SHP77 treated with DMSO at 0.1 percent for 48 hours (cell line): ENCODE measurements around the gene NQO2.
"Not testable (repeated sequence)": the region's sequence is repeated elsewhere in the genome, so short reads cannot be mapped to it uniquely, and the experiment has no call there.

Experiments
- DNase-seq: peaks from one replicate; lab custom pipeline; 2025; lab: John Stamatoyannopoulos, UW

NQO2 gene

DNA sequence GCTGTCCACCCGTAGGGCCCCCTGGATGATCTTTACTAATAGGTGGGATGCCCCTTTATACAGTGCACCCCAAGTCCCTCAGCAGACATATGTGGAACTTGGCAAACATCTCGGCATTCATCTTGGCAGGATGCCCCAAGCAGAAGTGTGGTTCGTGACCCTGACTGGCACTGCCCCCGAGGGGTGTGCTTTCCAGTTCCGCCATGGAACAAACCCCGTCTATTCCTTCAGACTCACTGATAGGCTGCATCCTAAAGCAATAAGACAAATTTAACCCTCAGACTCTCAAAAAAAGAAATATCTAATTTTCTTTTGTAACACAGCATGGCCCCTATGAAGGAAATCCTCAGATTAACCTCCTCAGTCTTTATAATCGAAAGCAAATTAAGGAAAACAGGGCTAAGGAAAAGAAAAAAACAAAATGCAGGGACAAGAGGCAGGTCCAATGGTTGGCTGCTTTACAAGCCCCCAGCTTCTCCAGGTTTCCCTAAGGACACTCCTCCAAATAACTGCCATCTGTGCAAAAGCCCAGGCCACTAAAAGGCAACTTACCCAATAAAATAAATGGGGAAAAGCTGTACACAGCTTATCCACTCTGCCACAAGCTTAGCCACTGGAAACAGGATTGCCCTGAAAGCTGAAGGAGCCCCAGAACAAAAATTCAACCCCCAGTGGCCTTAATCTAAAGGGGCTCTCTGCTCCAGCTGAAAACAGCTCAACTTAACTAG is 38.1 kb downstream of the NQO2 start:
- no peak for DNase-seq

DNA sequence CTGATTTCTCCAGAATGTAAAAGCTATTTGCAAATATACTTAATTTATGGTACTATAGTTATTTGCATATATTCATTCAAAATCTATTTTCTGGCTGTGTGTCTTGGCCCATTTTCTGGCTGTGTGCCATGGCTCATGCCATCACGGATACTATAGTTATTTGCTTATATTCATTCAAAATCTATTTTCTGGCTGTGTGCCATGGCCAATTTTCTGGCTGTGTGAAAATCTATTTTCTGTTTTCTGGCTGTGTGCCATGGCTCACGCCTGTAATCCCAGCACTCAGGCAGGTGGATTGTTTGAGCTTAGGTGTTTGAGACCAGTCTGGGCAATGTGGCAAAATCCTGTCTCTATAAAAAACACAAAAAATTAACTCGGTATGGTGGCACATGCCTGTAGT is 39.7 kb downstream of the NQO2 start:
- no peak for DNase-seq

DNA sequence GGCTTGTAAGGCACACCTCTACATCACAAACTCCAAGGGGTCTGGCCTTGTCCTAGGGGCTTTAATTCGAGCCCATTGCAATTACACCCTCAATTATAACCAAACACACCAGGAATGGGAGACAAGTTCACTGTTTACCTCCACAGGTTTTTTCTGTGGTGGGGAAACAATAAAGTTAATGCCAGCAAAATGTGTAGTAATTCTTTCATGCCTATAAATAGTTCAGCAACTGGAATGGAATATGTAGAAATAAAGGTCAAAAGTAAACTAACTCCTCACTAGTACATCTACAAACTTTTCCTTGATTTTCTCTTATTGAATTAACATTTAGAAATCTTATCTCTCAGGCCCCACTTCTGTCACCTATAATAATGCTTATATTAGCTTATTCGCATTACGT is 41.5 kb downstream of the NQO2 start:
- DNase-seq, result no peak

DNA sequence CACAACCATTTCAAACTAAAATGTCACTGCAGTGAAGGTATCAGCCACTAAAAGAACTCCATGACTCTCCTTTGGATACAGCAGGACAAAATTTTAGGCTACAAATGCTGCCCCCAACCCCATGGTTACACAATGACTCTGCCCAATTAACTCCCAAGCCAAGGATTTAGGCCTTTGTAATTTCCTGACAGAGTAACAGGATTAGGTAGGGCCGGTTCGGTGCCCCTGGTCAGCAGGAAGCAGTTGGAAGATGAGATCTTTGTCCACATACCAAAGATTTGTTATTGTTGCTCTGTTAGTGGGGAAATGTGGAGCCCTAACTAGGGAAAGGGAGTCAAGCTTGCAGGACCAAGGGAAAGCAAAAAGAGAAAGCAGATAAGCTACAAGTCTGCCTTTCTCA is 41.9 kb downstream of the NQO2 start:
- DNase-seq, result no peak

DNA sequence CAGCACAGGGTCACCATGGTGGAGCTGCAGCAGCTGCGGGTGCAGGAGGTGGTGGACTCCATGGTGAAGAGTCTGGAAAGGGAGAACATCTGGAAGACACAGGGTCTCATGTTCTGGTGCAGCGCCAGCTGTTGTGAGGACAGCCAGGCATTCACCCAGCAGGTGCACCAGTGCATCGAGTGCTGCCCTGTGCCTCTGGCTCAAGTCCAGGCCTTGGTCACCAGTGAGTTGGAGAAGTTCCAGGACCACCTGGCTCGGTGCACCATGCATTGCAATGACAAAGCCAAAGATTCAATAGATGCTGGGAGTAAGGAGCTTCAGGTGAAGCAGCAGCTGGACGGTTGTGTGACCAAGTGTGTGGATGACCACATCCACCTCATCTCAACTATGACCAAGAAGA is 45.7 kb downstream of the NQO2 start:
- DNase-seq, result peak; percentile 55

DNA sequence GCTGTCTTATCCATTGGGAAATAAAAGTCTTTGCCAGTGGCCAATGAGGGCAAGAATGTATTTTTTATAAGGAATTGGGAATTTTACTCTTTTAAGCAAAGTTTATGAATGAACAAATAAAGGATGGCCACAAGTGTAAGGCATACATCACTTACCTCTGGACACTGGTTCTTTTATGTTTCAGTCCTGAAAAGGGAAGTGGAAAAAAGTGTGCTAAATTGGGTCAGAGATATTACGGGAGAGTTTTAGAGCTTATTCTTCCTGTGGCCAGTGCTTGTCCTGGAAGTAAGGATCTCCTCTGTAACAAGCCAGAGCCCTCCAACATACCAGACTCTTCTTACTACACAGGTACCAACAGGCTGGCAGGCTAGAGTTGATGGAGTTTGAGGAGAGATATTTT is 46.1 kb downstream of the NQO2 start:
- no peak for DNase-seq

DNA sequence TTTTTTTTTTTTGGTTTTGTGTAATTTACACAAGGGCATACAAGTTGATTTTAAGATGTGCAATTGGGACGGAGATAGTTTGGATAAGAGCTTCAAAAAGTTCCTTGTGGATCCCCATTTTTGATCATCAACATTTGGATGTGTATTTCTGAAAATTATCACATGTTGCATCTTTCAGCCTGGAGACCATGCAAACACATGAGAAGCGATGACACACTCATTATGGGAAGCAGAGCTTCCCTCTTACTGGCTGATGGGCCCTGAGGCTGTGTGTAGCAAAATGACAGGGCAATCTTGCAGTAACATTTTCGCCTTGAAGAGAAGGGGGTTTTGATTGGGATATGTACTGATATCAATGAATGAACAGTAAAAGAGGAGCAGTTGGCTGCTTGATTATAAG is 46.6 kb downstream of the NQO2 start:
- DNase-seq, result no peak

DNA sequence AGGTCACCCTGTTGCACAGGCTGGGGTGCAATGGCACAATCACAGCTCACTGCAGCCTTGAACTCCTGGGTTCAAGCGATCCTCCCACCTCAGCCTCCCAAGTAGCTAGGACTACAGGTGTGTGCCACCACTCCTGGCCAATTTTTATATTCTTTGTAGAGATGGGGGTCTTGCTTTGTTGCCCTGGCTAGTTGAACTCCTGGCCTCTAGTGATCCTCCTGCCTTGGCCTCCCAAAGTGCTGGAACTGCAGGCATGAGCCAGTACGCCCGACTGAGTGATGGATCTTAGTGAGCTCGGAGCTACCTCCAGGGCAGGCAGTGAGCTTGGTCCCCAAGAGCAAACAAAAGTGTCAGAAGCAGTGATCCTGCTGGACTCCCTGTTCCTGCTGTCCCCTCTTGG is 48.3 kb downstream of the NQO2 start:
- not testable (repeated sequence) for DNase-seq

DNA sequence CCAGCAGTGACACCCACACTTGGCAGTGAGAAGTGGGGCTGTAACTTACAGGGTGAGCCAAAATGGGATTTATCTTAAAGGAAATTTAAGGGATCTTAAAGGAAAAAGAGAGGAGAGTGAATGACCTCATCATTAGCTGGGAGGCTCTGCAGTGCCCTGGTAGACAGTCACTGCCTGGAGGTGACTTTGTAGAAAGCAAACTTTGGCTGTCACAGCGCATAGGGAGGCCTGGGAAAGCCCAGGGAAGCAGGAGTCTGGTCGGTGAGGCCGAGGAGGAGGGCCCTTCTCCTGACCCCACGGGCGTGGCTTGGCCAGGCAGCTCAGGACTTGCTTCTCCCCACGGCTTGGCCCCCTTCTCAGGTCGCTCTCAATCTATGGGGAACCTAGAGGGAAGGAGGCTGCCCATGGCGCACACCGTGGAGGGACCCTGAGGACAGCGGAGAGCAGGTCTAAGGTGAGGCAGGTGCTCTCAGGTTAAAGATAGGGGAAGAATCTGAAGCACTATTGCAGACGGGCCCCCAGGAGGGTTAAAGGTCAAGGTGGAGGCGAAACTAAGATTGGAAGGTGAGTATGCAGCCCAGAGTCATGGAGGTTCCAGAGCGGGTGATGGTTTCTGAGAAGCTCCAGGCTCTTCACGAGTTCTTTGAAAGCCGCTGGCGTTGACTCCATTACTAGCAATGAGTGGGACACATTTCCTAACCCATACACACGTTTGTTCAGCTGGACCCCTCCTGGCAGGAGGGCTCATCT is 53.0 kb downstream of the NQO2 start:
- DNase-seq, result no peak

DNA sequence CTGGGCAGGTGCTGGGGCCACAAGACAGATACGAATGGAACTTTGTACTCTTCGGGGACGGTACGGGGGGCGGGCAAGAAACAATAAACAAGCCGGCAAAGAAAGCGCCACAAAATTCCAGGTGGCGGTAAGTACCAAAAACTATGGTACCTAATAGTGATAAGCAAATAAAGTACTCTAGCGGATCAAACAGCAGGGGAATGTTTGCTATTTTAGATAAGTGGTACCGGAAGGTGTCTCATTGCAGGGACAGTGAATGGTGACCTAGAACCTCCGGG is 53.5 kb downstream of the NQO2 start:
- no peak for DNase-seq

DNA sequence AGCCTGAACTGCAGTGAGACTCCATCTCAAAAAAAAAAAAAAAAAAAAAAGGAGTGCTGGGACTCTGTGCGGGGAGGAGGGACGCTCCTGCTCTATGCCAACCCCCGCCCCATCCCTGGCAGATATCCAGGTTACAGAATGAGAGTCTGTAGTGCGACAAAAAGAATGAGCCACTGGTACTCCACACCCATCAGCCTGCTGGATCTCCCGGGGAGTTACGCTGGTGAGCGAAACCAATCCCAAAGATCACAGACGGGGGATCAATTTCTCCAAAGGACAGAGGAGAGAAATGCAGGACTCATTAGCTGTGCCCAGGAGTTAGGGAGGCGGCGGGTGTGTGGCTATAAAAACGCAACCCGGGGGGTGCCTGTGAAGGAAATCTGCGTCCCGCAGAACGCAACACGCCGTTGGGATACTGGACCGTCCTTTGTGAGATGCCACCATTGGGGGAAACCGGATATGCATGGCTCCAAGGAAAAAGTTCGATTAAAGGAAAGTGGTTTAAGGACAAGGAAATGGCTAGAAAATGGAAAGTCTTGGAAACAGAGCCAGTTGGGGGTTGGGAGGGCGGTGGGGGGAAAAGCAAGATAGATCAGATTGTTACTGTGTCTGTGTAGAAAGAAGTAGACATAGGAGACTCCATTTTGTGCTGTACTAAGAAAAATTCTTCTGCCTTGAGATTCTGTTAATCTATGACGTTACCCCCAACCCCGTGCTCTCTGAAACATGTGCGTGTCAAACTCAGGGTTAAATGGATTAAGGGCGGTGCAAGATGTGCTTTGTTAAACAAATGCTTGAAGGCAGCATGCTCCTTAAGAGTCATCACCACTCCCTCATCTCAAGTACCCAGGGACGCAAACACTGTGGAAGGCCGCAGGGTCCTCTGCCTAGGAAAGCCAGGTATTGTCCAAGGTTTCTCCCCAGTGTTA is 54.8 kb downstream of the NQO2 start:
- not testable (repeated sequence) for DNase-seq

DNA sequence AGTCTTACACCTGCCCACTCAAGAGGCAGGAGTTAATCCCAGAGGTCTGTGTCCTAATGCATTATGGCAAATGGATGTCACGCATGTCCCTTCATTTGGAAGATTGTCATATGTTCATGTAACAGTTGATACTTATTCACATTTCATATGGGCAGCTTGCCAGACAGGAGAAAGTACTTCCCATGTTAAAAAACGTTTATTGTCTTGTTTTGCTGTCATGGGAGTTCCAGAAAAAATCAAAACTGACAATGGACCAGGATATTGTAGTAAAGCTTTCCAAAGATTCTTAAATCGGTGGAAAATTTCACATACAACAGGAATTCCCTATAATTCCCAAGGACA is 55.4 kb downstream of the NQO2 start:
- not testable (repeated sequence) for DNase-seq

DNA sequence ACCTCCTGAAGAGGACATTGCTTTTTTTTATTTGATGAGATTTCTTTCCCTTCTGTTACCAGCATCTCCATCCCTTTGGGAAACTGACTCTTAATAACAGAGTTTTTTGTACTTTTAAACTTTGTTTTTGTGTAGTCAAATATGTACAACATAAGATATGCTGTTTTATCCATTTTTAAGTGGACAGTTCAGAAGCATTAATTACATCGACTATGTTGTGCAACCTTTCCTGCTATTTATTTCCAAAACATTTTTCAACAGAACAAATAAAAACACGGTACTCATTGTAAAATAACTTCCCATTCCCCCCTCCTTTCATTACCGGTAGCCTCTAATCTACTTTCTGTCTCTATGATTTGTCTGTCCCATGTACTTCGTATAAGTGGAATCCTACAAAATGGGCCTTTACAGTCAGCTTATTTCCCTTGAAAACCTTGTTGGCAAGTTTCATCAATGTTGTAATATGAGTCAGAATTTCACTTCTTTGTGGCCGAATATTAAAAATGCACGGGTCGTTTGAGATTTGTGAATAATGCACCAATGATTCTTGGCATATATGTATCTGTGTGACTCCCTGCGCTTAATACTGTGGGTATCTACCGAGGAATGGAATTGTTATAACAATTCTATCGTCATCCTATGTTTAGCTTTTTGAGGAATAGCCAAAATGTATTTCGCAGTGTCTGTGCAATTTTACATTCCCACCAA is 57.5 kb downstream of the NQO2 start:
- DNase-seq, result no peak

DNA sequence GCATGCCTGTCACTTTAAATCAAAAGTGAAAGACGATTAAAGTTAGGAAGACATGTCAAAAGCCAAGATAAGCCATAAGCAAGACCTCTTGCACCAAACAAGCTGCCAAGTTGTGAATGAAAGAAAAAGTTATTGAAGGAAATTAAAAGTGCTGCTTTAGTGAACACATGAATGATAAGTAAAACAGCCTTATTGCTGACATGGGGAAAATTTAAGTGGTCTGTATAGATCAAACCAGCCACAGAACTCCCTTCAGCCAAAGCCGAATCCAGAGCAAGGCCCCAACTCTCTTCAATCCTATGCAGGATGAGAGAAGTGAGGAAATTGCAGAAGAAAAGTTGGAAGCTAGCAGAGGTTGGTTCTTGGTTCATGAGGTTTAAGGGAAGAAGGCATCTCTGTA is 59.3 kb downstream of the NQO2 start:
- DNase-seq, result no peak

DNA sequence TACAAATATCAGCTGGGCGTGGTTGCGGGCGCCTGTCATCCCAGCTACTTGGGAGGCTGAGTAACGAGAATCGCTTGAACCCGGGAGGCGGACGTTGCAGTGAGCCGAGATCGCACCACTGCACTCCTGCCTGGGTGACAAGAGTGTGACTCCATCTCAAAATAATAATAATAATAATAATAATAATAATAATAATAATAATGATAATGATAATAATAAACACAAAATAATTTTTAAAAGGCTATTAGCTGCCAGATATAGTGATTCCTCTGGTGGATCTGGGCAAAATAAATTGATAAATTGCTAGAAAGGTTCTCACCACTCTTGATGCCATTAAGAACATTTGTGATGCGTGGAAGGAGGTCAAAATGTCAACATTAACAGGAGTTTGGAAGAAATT is 60.4 kb downstream of the NQO2 start:
- DNase-seq, result not testable (repeated sequence)

DNA sequence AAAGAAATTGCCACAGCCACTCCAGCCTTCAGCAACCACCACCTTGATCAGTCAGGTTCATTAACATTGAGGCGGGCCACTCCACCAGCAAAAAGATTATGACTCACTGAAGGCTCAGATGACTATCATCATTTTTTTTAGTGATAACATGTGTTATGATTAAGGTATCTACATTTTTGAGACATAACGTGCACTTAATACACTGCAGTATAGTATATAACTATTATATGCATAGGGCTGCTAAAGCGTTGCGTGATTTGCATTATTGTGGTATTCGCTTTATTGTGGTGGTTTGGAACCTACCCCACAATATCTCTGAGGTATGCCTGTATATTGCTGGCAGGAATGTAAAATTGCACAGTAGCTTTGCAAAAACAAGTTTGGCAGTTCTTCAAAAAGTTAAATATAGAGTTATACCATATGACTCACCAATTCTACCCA is 61.8 kb downstream of the NQO2 start:
- no peak for DNase-seq

DNA sequence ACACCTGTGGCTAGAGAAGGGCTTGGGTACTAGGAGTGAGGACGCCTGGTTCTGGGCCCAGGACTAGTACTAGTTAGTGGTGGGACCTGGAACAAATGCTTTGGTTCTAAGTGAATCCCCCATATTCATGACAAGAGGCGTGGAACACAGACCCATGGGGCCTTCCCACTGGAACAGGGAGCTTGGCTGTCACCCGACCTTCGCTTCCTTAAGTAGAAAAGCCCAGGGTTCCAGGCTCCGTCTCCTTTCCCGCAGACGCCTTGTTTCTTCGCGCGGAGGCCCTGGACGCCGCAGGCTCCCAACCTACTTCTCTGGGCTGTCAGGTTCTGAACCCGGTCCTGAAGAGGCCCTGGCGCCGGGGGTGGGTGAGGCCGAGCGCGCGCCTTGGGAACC is 63.6 kb downstream of the NQO2 start:
- not testable (repeated sequence) for DNase-seq

DNA sequence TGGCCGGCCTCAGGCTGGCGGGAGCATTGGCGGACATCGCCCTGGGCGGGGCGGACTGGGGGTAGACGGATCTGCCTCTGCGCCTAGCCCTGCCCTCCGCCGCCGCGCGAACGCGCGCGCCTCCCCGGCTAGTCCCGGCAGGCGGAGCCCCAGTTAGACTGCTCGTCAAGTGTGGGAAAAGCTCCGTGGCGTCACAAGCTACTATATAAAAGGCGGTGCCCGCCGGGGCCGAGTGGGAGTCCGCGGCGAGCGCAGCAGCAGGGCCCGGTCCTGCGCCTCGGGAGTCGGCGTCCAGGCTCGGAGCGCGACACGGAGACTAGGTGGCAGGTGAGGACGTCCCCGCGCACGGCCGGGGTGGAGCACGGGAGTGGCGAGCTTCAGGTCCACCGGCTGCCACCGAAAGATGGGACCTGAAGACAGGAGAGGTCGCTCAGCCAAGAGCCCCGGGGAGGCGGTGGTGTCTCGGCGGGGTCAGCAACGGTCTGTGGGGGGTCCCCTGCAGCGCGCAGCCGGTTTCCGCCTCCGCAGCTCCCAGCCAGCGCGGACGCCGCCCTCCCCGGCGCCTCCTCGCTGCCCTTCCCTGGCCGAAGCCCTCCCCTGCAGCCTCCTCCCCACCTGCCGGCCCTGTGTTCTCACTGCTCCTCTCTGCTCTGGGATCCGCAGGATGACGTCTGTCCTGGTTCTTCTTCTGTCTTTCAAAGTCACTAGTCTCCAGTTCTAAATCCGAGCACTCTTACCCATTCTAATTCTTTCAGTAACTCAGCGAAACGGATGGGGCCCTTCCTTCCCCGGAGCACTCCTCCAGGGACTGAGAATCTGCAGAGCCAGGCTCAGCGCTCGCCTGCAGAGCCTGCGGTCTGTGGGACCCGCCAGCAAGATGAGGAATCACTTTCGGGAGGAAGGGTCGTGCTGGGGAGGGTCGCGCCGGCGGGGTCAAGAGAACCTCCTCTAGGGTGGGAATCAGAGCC is 64.3 kb downstream of the NQO2 start:
- DNase-seq, result peak; percentile 48

DNA sequence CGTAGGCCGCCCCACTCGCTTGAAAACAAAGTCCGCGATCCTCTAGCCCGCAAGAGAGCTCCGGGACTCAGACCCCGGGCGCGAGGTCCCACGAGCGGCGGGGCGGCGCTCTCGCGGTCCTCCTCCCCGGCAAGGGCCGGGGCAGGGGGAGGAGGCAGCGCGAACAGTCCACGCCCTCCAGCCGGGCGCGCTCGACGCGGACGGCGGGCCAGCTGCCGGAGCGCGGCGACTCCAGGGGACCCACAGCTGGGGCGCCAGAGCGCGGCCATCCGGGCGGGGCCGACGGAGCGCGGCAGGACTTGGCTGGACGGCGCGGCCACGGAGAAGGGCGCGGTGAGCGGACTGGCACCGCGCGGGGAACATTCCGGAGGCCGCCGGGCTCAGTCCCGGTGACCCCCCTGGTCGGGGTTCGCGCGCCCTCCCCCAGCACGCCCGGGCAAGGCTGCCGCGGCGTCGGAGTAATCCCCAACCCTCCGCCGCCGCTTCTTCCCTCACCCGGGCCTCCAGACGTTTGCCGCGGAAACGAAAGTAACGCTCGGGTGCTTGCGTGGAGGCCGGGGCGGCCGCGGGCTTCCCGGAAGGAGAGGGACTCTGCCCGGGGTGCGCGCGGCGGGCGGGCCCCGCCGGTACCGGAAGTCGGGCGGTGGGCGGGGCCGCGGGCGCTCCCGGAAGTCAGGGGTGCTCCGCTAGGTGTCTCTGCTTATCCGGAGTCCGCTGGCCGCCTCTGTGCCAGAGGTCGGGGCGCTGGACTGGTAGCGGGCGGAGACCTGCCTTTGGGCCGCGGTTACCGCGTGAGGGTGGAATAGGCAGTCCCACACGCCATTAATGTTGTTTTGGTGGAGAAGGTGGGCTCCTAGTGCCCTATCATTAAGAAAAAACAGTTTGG is 68.9 kb downstream of the NQO2 start, which contains the start of gene RIPK1:
RIPK1 (plus strand) TSS at position 166 of the 886 bp plus-strand sequence. CDS start 8,330 bp downstream, outside the sequence.
- peak; percentile 86 for DNase-seq
